Activated CD4-positive, alpha-beta T cell treated with anti-CD3 and anti-CD28 coated beads for 36 hours (primary cell): ENCODE data around the gene CELF4. TPM values are rescaled to one million over a fixed set of nuclear protein-coding genes. Genes with fewer than 3 reads are reported as not detected.
"Not testable (repeated sequence)": the region's sequence is repeated elsewhere in the genome, so short reads cannot be mapped to it uniquely, and the experiment has no call there.

ENCODE experiments used
- ATAC-seq: fragments of 200-7000 bp; cut with Tn5 transposase; one replicate; pipeline ENCODE4 v1.10.0; 2021; ENCODE audit warnings: mild to moderate bottlenecking, moderate library complexity
- CTCF ChIA-PET: fragments of 350-600 bp; sonication (Branson Sonifier 250); formaldehyde crosslinking; loops from one replicate; lab custom pipeline; 2021; ENCODE audit warnings: antibody characterized with exemption; lab: Charles Lee
- POLR2A ChIA-PET: fragments of 350-600 bp; sonication (Branson Sonifier 250); formaldehyde crosslinking; loops from one replicate; lab custom pipeline; 2021; ENCODE audit warnings: antibody characterized with exemption, inconsistent platforms; lab: Charles Lee
- DNase-seq: peaks from one replicate; pipeline ENCODE4 v3.0.0-alpha.2; 2020
- H3K27ac Mint-ChIP-seq: one replicate; pipeline ENCODE4 v1.8.0; 2021; ENCODE audit warnings: mixed read lengths
- H3K27me3 Mint-ChIP-seq: one replicate; pipeline ENCODE4 v1.8.0; 2021; ENCODE audit warnings: mixed read lengths
- H3K36me3 Mint-ChIP-seq: one replicate; pipeline ENCODE4 v1.8.0; 2021; ENCODE audit warnings: low read depth, mixed read lengths
- H3K4me1 Mint-ChIP-seq: one replicate; pipeline ENCODE4 v1.8.0; 2021; ENCODE audit warnings: mixed read lengths
- H3K4me3 Mint-ChIP-seq: one replicate; pipeline ENCODE4 v1.8.0; 2021; ENCODE audit warnings: mild to moderate bottlenecking, moderate library complexity, mixed read lengths
- H3K9me3 Mint-ChIP-seq: one replicate; pipeline ENCODE4 v1.8.0; 2021; ENCODE audit warnings: low read depth, mixed read lengths
- intact Hi-C, 2 experiments: fragments of 100-400 bp; cut with DNase I in 1 of 2; cut with micrococcal nuclease in 1 of 2; formaldehyde crosslinking; loops; one replicate each; pipeline versions ENCODE4 v1.14.2 to v1.15.1; 2022 to 2024; cut with DNase I, micrococcal nuclease
- total RNA-seq, 2 experiments: library from RNA; stranded (reverse); gene quantifications; one replicate each; pipeline ENCODE4 v1.2.3, GENCODE V29; 2021

Gene CELF4
- total RNA-seq, 2 experiments from 2014 or later, result not detected

DNA sequence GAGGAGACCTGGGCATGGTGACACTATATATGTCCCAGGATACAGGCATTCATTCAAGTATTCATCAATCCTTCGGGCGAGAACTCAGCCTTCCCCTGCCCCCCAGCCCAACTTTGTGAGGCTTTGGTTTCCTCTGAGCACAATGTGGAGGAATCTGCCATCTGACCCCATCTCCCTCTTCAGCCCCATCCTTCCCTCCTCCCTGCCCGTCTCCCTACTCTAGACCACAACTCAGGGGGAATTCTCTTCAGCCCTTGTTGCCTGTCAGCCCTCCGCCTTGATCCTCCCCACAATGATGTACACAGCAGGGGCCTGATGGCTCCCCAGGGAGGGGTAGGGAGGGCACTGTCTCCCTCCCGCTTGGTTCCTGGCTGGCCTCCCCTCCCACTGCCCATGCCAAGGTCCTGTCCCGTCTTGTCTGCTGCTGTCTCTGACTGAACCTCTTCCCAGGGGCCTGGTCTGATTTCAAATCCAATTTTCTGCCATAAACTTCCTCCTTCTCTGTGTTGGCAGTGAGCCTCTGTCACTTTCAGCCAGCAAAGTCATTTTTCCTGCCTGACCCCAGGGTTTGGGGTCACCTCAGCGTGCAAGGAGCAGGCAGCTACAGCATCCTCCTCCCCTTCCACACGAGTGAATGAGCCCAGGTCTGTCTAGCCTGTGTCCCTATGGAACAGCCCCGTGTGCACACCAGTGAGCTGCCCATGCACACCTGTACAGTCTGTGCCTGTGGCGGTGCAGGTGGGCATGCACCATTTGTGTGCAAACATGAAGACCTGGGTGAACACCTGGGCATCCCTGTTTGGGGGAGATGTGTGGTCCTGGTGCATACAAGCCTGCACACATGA, 197.3 kb downstream of the CELF4 start:
- ChIA-PET CTCF (no interaction called here), POLR2A (no interaction called here)
- no peak for ATAC-seq
- H3K4me1 Mint-ChIP-seq, result no peaks in the 10 kb centered on the region
- peaks cover 13% of the 10 kb centered on the region for H3K27me3 Mint-ChIP-seq
- no peak overlapping the region for H3K27ac Mint-ChIP-seq
- no peak overlapping the region for H3K4me3 Mint-ChIP-seq
- H3K9me3 Mint-ChIP-seq, result no peaks in the 10 kb centered on the region
- intact Hi-C loops, result no loop called here
- no peaks in the 10 kb centered on the region for H3K36me3 Mint-ChIP-seq
- DNase-seq, result no peak

GRCh38 chr18:37364237-37364636, 201.4 kb downstream of the CELF4 start:
- no peak for DNase-seq
- ATAC-seq, result no peak
- CTCF ChIA-PET, result no interaction called here
- H3K27me3 Mint-ChIP-seq, result peaks cover 30% of the 10 kb centered on the region
- H3K4me1 Mint-ChIP-seq, result no peaks in the 10 kb centered on the region
- H3K9me3 Mint-ChIP-seq, result no peaks in the 10 kb centered on the region
- H3K4me3 Mint-ChIP-seq, result no peak overlapping the region
- H3K27ac Mint-ChIP-seq, result no peak overlapping the region
- intact Hi-C loops, result no loop called here
- no peaks in the 10 kb centered on the region for H3K36me3 Mint-ChIP-seq
- POLR2A ChIA-PET, result no interaction called here

GRCh38 chr18:37362158-37362890, 203.3 kb downstream of the CELF4 start:
- DNase-seq (no peak), ATAC-seq (no peak)
- no peaks in the 10 kb centered on the region for H3K36me3 Mint-ChIP-seq
- H3K4me1 Mint-ChIP-seq, result no peaks in the 10 kb centered on the region
- no peaks in the 10 kb centered on the region for H3K9me3 Mint-ChIP-seq
- intact Hi-C loops, result no loop called here
- H3K27me3 Mint-ChIP-seq, result peaks cover 23% of the 10 kb centered on the region
- CTCF ChIA-PET, result no interaction called here
- no peak overlapping the region for H3K27ac Mint-ChIP-seq
- no peak overlapping the region for H3K4me3 Mint-ChIP-seq
- POLR2A ChIA-PET, result no interaction called here

GRCh38 chr18:37361335-37362157, 204.1 kb downstream of the CELF4 start:
- H3K4me3 Mint-ChIP-seq, result no peak overlapping the region
- ChIA-PET POLR2A (no interaction called here), CTCF (no interaction called here)
- peaks cover 21% of the 10 kb centered on the region for H3K27me3 Mint-ChIP-seq
- intact Hi-C loops, result no loop called here
- H3K9me3 Mint-ChIP-seq, result no peaks in the 10 kb centered on the region
- no peaks in the 10 kb centered on the region for H3K4me1 Mint-ChIP-seq
- no peak for ATAC-seq
- no peak overlapping the region for H3K27ac Mint-ChIP-seq
- DNase-seq, result no peak
- H3K36me3 Mint-ChIP-seq, result no peaks in the 10 kb centered on the region

- CTCF ChIA-PET, H3K27ac Mint-ChIP-seq, H3K36me3 Mint-ChIP-seq, H3K4me3 Mint-ChIP-seq, DNase-seq, H3K4me1 Mint-ChIP-seq, H3K9me3 Mint-ChIP-seq, intact Hi-C loops, POLR2A ChIA-PET, ATAC-seq: not testable (repeated sequence)
- peaks cover 17% of the 10 kb centered on the region for H3K27me3 Mint-ChIP-seq
Observed at GRCh38 chr18:37358061-37358460, 207.5 kb downstream of the CELF4 start.

DNA sequence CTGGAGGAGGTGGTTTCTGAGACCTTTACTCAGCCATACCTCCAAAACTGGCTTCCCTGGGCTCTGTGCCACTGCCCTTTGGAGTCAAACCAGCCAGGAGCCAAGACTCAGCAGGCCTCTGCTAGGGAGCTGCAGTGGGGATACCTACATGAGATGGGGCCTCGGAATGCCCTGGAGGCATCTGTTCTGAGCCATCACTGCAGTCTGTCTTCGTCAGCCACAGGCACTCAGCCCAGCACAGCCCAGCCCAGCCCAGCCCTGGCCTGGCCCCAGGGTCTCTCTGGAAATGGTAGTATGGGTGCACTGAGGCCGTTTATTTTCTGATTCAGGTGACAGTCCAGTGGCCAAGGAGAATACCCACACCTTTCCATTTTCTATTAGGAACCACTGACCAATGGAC, 209.8 kb downstream of the CELF4 start:
- ChIA-PET CTCF (no interaction called here), POLR2A (no interaction called here)
- intact Hi-C loops, result no loop called here
- Mint-ChIP-seq H3K36me3 (no peaks in the 10 kb centered on the region), H3K27ac (no peak overlapping the region), H3K4me3 (no peak overlapping the region), H3K27me3 (peaks cover under 1% of the 10 kb centered on the region), H3K4me1 (no peaks in the 10 kb centered on the region), H3K9me3 (no peaks in the 10 kb centered on the region)
- DNase-seq, result no peak
- ATAC-seq, result no peak

- H3K27me3 Mint-ChIP-seq, result no peaks in the 10 kb centered on the region
- H3K36me3 Mint-ChIP-seq, result no peaks in the 10 kb centered on the region
- ChIA-PET CTCF (interaction anchor here (0.5 kb wide), 1 partner anchor 750 kb away, joined by 3 read pairs; no protein-coding TSS in a partner anchor), POLR2A (no interaction called here)
- no peaks in the 10 kb centered on the region for H3K4me1 Mint-ChIP-seq
- no peak overlapping the region for H3K27ac Mint-ChIP-seq
- ATAC-seq (no peak), DNase-seq (no peak)
- no peak overlapping the region for H3K4me3 Mint-ChIP-seq
- intact Hi-C loops, result no loop called here
- H3K9me3 Mint-ChIP-seq, result no peaks in the 10 kb centered on the region
Observed at GRCh38 chr18:37351110-37351509, 214.5 kb downstream of the CELF4 start.

- ATAC-seq (no peak), DNase-seq (no peak)
- peaks cover 5% of the 10 kb centered on the region for H3K27me3 Mint-ChIP-seq
- no peaks in the 10 kb centered on the region for H3K9me3 Mint-ChIP-seq
- no peak overlapping the region for H3K27ac Mint-ChIP-seq
- CTCF ChIA-PET, result no interaction called here
- intact Hi-C loops, result no loop called here
- POLR2A ChIA-PET, result no interaction called here
- H3K4me1 Mint-ChIP-seq, result no peaks in the 10 kb centered on the region
- H3K4me3 Mint-ChIP-seq, result no peak overlapping the region
- H3K36me3 Mint-ChIP-seq, result no peaks in the 10 kb centered on the region
Observed at GRCh38 chr18:37348729-37349128, 216.9 kb downstream of the CELF4 start.

DNA sequence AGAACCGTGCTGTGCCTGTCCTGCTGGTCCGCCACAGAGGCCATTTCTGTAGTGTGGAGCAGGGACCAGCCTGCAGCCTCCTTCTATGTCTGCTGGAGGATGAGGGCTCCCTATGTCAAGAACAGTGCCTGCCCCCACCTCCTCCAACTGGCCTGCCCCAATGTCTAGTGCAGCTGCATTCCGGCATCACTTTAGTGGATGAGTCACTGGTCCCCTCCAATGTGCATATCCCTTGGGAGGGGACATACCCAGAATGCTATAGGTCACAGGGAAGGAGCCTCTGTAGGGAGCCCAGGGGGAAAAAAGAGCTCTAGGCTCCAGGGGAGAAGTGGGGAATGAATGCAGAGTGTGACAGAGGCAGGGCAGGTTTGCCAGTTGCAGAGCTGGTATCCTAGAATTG, 219.6 kb downstream of the CELF4 start:
- no peaks in the 10 kb centered on the region for H3K36me3 Mint-ChIP-seq
- H3K4me3 Mint-ChIP-seq, result no peak overlapping the region
- POLR2A ChIA-PET, result no interaction called here
- intact Hi-C loops, result no loop called here
- ATAC-seq (no peak), DNase-seq (no peak)
- peaks cover 7% of the 10 kb centered on the region for H3K27me3 Mint-ChIP-seq
- no peaks in the 10 kb centered on the region for H3K4me1 Mint-ChIP-seq
- CTCF ChIA-PET, result no interaction called here
- no peak overlapping the region for H3K27ac Mint-ChIP-seq
- no peaks in the 10 kb centered on the region for H3K9me3 Mint-ChIP-seq

DNA sequence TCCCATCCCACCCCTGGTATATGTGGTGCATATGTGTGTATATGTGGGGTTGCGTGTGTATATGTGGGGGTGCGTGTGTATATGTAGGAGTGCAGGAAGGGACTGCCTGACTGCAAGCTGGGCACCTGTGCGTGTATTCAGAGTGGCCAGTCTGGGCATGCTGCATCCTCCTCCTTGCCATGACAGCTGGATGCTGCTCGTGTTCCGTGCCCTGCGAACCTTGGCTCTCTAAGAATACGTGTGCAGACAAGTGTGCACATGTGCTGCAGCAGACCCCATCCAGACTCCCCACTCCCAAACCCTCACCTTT, 222.1 kb downstream of the CELF4 start:
- ATAC-seq, result no peak
- Mint-ChIP-seq H3K4me3 (no peak overlapping the region), H3K4me1 (no peaks in the 10 kb centered on the region), H3K36me3 (no peaks in the 10 kb centered on the region), H3K27ac (no peak overlapping the region), H3K9me3 (no peaks in the 10 kb centered on the region), H3K27me3 (peaks cover 7% of the 10 kb centered on the region)
- ChIA-PET POLR2A (no interaction called here), CTCF (interaction anchor here (0.6 to 1.7 kb wide), 2 partner anchors 401 to 562 kb away, joined by 3 to 5 read pairs; no protein-coding TSS in a partner anchor)
- intact Hi-C loops, result loop anchor here in 1 of 2 experiments (2.0 kb wide), 1 partner anchor 401 kb away; no protein-coding TSS in a partner anchor
- DNase-seq, result no peak

GRCh38 chr18:37341473-37342086, 224.0 kb downstream of the CELF4 start:
- H3K27ac Mint-ChIP-seq, result no peak overlapping the region
- ChIA-PET CTCF (no interaction called here), POLR2A (no interaction called here)
- intact Hi-C loops, result loop anchor here in 1 of 2 experiments (2.0 kb wide), 1 partner anchor 399 kb away; no protein-coding TSS in a partner anchor
- no peak overlapping the region for H3K4me3 Mint-ChIP-seq
- ATAC-seq (no peak), DNase-seq (no peak)
- H3K9me3 Mint-ChIP-seq, result no peaks in the 10 kb centered on the region
- H3K4me1 Mint-ChIP-seq, result no peaks in the 10 kb centered on the region
- peaks cover 9% of the 10 kb centered on the region for H3K27me3 Mint-ChIP-seq
- no peaks in the 10 kb centered on the region for H3K36me3 Mint-ChIP-seq
